Ishikawa (cell line): ENCODE data around the gene CMTM3.

ENCODE experiments used
- CEBPB ChIP-seq: IDR thresholded peaks from 2 replicates; pipeline ENCODE4 v1.6.1; 2012
- CREB1 ChIP-seq: IDR thresholded peaks from 2 replicates; pipeline ENCODE4 v1.6.1; 2012; ENCODE audit warnings: low read depth
- EGR1 ChIP-seq: IDR thresholded peaks from 2 replicates; pipeline ENCODE4 v1.6.1; 2012
- EP300 ChIP-seq: IDR thresholded peaks from 2 replicates; pipeline ENCODE4 v1.6.1; 2012; ENCODE audit warnings: borderline replicate concordance
- FOXM1 ChIP-seq: IDR thresholded peaks from 2 replicates; pipeline ENCODE4 v1.6.1; 2012; ENCODE audit warnings: low read depth, borderline replicate concordance
- NFIC ChIP-seq: IDR thresholded peaks from 2 replicates; pipeline ENCODE4 v1.6.1; 2012
- RAD21 ChIP-seq: IDR thresholded peaks from 2 replicates; pipeline ENCODE4 v1.6.1; 2012; ENCODE audit warnings: low read depth
- TAF1 ChIP-seq: IDR thresholded peaks from 2 replicates; pipeline ENCODE4 v1.6.1; 2012; ENCODE audit warnings: low read depth, mild to moderate bottlenecking
- TCF12 ChIP-seq: IDR thresholded peaks from 2 replicates; pipeline ENCODE4 v1.6.1; 2012; ENCODE audit warnings: low read depth
- TEAD4 ChIP-seq: IDR thresholded peaks from 2 replicates; pipeline ENCODE4 v1.6.1; 2012
- YY1 ChIP-seq: IDR thresholded peaks from 2 replicates; pipeline ENCODE4 v1.6.1; 2012; ENCODE audit warnings: low read depth
- ZBTB7A ChIP-seq: IDR thresholded peaks from 2 replicates; pipeline ENCODE4 v1.6.1; 2012; ENCODE audit warnings: low read depth
- TF ChIP-seq, protein P1 (sequence below): IDR thresholded peaks from 2 replicates; pipeline ENCODE4 v1.6.1; 2012
- TF ChIP-seq, protein P2 (sequence below): IDR thresholded peaks from 2 replicates; pipeline ENCODE4 v1.6.1; 2012; ENCODE audit warnings: low read depth, mild to moderate bottlenecking
- TF ChIP-seq, protein P3 (sequence below): IDR thresholded peaks from 2 replicates; pipeline ENCODE4 v1.6.1; 2012

The CMTM3 gene

DNA sequence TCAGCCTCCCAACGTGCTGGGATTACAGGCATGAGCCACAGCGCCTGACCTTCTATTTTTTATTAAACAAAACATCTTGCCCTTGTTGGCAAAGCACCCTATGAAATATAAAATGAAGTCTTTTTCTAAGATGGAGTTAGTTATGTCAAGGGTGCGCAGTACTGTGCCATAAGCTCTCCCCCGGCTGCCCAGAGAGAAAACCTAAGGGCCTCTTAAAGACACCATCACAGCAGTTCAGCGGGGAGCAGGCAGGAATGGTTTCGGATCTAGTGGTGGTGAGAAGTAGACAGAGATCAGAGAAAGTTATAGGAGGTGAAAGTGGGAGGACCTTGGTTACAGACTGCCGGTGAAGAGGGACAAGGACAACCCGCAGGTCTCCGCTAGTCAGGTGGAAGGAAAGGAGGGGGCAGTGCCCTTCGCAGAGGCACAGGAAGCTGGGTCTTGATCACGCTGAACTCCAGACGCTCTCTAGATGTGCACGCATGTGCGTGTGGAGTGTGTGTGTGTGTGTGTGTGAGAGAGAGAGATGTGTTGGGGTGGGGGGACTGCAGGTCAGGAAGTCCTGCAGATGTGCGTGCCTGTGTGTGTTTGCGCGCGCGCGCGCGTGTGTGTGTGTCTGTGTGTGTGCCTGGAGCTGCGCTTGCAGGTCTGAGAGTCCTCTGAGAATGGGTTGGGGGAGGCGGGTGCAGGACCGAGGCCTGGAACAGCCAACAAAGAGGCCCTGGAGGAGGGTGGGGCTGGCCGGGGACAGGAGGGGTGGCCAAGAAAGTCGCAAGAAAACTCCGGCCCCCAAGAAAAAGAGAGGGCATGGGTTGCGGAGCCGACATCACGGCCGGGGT, 748 bp upstream of the CMTM3 start:
- TF ChIP-seq, protein P1, sequence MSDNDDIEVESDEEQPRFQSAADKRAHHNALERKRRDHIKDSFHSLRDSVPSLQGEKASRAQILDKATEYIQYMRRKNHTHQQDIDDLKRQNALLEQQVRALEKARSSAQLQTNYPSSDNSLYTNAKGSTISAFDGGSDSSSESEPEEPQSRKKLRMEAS = peak; percentile 70
- 0 out of 2 replicates have a peak, but pooled peaks have one; percentile 1 for TF ChIP-seq EP300
- no peak; the same call in 1 of the 2 replicates for TF ChIP-seq TCF12
- TF ChIP-seq TAF1 = no peak; the same call in 1 of the 2 replicates

DNA sequence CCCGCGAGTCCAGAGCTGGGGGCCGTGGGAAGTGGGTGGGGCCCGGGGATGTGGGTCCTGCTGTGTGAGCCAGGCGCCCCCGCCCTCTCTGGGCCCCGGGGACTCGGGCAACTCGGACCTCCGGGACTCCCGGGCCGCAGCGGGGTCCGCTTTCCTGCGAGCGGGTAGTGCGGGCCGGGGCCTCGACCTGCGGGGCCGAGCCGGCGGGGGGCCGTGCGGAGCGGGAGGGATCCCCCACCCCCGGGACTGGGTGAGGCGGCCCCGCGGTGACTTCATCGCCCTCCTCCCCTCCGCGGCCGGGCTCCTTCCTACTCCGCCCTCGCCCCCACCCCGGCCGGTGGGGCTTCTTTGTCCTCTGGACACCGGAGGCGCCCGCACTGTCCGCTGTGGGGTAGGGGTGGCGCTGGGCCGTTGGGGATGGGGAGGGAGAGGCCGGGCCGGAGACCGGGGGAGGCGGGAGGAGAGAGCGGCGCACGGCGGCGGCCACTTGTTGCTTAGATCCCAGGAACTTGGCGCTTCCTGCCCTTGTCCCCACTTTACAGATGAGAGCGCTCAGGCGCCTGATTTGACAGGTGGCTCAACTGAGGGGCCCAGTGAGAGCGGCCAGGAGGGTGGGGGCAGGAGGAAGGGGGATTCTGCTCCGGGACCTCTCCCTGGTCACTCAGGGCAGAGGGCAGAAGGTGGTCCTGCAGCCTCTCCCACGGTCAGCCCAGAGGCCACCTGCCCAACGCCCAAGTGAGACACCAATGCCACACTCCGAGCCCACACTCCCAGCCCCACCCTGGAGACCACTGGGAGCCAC, 874 bp downstream of the CMTM3 start:
- TF ChIP-seq TCF12 (no peak), ZBTB7A (peak; percentile 43; the same call in 1 of the 2 replicates)

DNA sequence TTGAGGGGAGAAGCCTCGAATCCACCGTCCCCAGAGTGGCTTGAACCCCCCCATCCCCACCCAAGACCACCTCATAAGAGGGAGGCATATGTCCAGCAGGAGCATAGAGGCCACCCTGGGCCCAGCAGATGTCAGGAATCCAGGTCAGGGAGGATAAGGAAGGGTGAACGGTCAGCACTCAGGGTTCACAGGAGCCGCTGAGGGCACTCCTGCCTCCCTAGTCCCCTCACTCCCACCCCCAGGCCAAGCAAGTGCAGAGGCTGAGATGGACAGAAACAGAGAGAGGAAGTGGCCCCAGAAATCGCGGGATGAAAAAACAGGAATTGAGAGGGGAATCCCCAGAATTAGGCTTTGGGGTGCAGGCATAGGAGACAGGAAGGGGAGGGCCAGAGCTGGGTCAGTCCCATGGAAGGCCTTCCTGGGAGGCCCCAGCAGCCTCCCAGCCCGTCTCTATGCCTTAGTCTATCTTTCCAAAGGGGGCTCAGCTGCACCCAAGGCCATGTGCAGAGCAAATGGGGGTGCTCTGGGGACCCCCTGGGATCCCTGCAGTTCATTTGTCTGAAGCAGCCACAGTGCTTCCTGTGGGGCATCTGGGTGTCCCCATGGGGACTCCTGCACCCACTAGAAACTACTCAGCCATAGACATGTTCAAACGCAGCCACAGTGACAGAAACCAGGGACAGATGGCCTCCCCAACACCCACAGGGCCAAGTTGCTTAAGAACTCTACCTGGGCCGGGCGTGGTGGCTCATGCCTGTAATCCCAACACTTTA, 1.7 kb downstream of the CMTM3 start:
- TF ChIP-seq RAD21 (no peak), FOXM1 (no peak), EP300 (no peak), YY1 (no peak), EGR1 (no peak), CEBPB (no peak), NFIC (no peak), TAF1 (no peak), TCF12 (no peak), ZBTB7A (no peak), TEAD4 (no peak), CREB1 (no peak)
- TF ChIP-seq, protein P2, sequence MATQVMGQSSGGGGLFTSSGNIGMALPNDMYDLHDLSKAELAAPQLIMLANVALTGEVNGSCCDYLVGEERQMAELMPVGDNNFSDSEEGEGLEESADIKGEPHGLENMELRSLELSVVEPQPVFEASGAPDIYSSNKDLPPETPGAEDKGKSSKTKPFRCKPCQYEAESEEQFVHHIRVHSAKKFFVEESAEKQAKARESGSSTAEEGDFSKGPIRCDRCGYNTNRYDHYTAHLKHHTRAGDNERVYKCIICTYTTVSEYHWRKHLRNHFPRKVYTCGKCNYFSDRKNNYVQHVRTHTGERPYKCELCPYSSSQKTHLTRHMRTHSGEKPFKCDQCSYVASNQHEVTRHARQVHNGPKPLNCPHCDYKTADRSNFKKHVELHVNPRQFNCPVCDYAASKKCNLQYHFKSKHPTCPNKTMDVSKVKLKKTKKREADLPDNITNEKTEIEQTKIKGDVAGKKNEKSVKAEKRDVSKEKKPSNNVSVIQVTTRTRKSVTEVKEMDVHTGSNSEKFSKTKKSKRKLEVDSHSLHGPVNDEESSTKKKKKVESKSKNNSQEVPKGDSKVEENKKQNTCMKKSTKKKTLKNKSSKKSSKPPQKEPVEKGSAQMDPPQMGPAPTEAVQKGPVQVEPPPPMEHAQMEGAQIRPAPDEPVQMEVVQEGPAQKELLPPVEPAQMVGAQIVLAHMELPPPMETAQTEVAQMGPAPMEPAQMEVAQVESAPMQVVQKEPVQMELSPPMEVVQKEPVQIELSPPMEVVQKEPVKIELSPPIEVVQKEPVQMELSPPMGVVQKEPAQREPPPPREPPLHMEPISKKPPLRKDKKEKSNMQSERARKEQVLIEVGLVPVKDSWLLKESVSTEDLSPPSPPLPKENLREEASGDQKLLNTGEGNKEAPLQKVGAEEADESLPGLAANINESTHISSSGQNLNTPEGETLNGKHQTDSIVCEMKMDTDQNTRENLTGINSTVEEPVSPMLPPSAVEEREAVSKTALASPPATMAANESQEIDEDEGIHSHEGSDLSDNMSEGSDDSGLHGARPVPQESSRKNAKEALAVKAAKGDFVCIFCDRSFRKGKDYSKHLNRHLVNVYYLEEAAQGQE = no peak
- TF ChIP-seq, protein P1 = no peak

DNA sequence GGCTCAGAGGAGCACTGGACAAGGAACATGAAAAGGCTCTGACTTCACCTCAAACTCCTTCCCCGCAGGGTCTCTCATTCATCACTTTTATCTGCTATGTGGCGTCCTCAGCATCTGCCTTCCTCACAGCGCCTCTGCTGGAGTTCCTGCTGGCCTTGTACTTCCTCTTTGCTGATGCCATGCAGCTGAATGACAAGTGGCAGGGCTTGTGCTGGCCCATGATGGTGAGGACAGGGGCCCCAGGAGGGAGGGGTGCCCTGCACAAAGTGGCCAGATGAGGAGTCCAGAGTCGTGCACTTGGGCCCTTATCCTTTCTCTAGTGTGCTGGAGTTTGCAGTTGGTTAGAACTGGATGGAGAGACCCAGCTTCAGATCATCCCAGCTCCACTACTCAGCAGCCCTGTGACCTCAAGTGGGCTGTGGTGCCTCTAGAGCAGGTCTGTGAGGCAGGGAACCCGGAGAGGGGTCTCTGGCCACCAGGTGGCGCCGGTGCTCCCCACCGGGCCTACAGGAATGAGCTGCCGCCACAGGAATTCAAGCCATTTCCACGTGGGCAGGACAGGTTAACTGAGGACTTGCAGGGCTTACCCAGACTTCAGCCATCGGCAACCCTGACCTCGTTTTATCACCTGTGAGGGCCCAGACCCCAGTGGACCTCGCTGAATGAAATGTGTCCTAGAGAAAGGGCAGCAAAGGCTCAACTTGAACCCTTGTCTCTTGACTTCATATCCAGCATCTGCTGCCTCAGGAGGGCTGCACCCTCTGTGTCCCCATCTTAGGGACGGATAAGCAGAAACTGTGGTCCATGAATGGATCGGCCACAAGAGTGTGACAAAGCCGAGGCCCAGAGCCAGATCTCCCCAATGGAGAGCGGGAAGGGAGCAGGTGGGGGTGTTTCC, 4.0 kb downstream of the CMTM3 start:
- TF ChIP-seq, protein P3, sequence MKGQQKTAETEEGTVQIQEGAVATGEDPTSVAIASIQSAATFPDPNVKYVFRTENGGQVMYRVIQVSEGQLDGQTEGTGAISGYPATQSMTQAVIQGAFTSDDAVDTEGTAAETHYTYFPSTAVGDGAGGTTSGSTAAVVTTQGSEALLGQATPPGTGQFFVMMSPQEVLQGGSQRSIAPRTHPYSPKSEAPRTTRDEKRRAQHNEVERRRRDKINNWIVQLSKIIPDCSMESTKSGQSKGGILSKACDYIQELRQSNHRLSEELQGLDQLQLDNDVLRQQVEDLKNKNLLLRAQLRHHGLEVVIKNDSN = peak; percentile 56; the same call in 1 of the 2 replicates
- TF ChIP-seq TEAD4 (peak; percentile 90), ZBTB7A (no peak), EP300 (no peak), TCF12 (0 out of 2 replicates have a peak, but pooled peaks have one; percentile 17), RAD21 (peak; percentile 66), CEBPB (no peak), YY1 (no peak), FOXM1 (no peak), EGR1 (peak; percentile 37; the same call in 1 of the 2 replicates)
- TF ChIP-seq, protein P1 = peak; percentile 96
- TF ChIP-seq, protein P2 = no peak
